ENCODE results near the gene NEURL3. TPM values are rescaled to one million over a fixed set of nuclear protein-coding genes. Genes with fewer than 3 reads are reported as not detected.

Gene NEURL3
- total and polyA plus RNA-seq, 2 donors (not counting 1 experiment from before 2014, with no cell fraction given) = not detected

GRCh38 chr2:96547203-96547641 is 42.1 kb upstream of the NEURL3 start:
- ATAC-seq (ENCODE audit: low read depth) = no peak
- intact Hi-C loops (cut with micrococcal nuclease) = no loop called here
- Histone ChIP-seq H3K9me3 (ENCODE audit: control extremely low read depth in 1 of 3, control insufficient read depth in 2 of 3, insufficient read depth in 1 of 3, low read length in 2 of 3) (no peaks in the 10 kb centered on the region), H3K9ac (ENCODE audit: low read length) (no peak overlapping the region), H3K4me1 (ENCODE audit: control insufficient read depth in 2 of 2, insufficient read depth in 2 of 2, low read length in 2 of 2) (peaks cover 0 to 4% of the 10 kb centered on the region in 2 donors), H3K27ac (ENCODE audit: low read length in 2 of 2) (no peak overlapping the region), H4K20me1 (ENCODE audit: control insufficient read depth, insufficient read depth, low read length, poor library complexity, severe bottlenecking) (peaks cover 45% of the 10 kb centered on the region), H3K27me3 (replicated peaks in 1 of 4; ENCODE audit: control extremely low read depth in 1 of 4, control insufficient read depth in 3 of 4, insufficient read depth in 4 of 4, low read length in 3 of 4) (no peaks in the 10 kb centered on the region), H3K4me3 (ENCODE audit: control extremely low read depth in 1 of 5, extremely low read depth in 1 of 5, insufficient read depth in 1 of 5, low read depth in 2 of 5, low read length in 4 of 5) (no peak overlapping the region), H3K79me2 (ENCODE audit: control insufficient read depth, insufficient read depth, low read length) (peaks cover 23% of the 10 kb centered on the region), H3K4me2 (replicated peaks; ENCODE audit: low read depth, low read length, poor library complexity, severe bottlenecking) (no peak overlapping the region), H3K36me3 (replicated peaks in 1 of 2; ENCODE audit: control extremely low read depth in 1 of 2, control insufficient read depth in 1 of 2, extremely low read depth in 1 of 2, insufficient read depth in 2 of 2, low read length in 1 of 2) (peaks cover 0 to 48% of the 10 kb centered on the region in 2 experiments), H2AFZ (ENCODE audit: insufficient read depth, low read depth, low read length, poor library complexity, severe bottlenecking) (no peak overlapping the region)
- POLR2A ChIA-PET = no interaction called here
- CTCF ChIA-PET = interaction anchor here (1.7 to 2.5 kb wide), 2 partner anchors 10 to 38 kb away, joined by 5 to 9 read pairs; no protein-coding TSS in a partner anchor
- no peak for TF ChIP-seq EZH2 (IDR thresholded peaks at IDR 0.05; ENCODE audit: borderline replicate concordance, insufficient read depth, low read depth, low read length, poor library complexity, severe bottlenecking)
- TF ChIP-seq, protein P1, sequence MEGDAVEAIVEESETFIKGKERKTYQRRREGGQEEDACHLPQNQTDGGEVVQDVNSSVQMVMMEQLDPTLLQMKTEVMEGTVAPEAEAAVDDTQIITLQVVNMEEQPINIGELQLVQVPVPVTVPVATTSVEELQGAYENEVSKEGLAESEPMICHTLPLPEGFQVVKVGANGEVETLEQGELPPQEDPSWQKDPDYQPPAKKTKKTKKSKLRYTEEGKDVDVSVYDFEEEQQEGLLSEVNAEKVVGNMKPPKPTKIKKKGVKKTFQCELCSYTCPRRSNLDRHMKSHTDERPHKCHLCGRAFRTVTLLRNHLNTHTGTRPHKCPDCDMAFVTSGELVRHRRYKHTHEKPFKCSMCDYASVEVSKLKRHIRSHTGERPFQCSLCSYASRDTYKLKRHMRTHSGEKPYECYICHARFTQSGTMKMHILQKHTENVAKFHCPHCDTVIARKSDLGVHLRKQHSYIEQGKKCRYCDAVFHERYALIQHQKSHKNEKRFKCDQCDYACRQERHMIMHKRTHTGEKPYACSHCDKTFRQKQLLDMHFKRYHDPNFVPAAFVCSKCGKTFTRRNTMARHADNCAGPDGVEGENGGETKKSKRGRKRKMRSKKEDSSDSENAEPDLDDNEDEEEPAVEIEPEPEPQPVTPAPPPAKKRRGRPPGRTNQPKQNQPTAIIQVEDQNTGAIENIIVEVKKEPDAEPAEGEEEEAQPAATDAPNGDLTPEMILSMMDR (IDR thresholded peaks at IDR 0.05) = no peak
- WGBS (ENCODE audit: insufficient coverage) = 90% methylated on average over 4 of the region's 7 CpGs
- Mint-ChIP-seq H3K27me3 (no peaks in the 10 kb centered on the region), H3K4me1 (peaks cover 27% of the 10 kb centered on the region), H3K27ac (peak overlapping the region; percentile 20), H3K9me3 (ENCODE audit: insufficient read depth) (no peaks in the 10 kb centered on the region), H3K4me3 (no peak overlapping the region)
- no peak for DNase-seq

- H3K4me2 ChIP-seq (replicated peaks; ENCODE audit: low read depth, low read length, poor library complexity, severe bottlenecking) = no peak overlapping the region
- 25% methylated on average over 2 of the region's 8 CpGs for WGBS (ENCODE audit: insufficient coverage)
- no peak for DNase-seq
- ChIA-PET CTCF (no interaction called here), POLR2A (no interaction called here)
- intact Hi-C loops (cut with micrococcal nuclease) = no loop called here
- no peak overlapping the region for H3K27ac ChIP-seq (ENCODE audit: low read length in 2 of 2)
- peaks cover 27% of the 10 kb centered on the region for H3K79me2 ChIP-seq (ENCODE audit: control insufficient read depth, insufficient read depth, low read length)
- H3K27me3 ChIP-seq (replicated peaks in 1 of 4; ENCODE audit: control extremely low read depth in 1 of 4, control insufficient read depth in 3 of 4, insufficient read depth in 4 of 4, low read length in 3 of 4) = no peaks in the 10 kb centered on the region
- Mint-ChIP-seq H3K27ac (no peak overlapping the region), H3K4me3 (no peak overlapping the region), H3K27me3 (no peaks in the 10 kb centered on the region), H3K4me1 (peaks cover 27% of the 10 kb centered on the region), H3K9me3 (ENCODE audit: insufficient read depth) (no peaks in the 10 kb centered on the region)
- TF ChIP-seq, protein P1 (IDR thresholded peaks at IDR 0.05) = no peak
- H3K4me1 ChIP-seq (ENCODE audit: control insufficient read depth in 2 of 2, insufficient read depth in 2 of 2, low read length in 2 of 2) = peaks cover 0 to 4% of the 10 kb centered on the region in 2 donors
- H3K9ac ChIP-seq (ENCODE audit: low read length) = no peak overlapping the region
- H3K36me3 ChIP-seq (replicated peaks in 1 of 2; ENCODE audit: control extremely low read depth in 1 of 2, control insufficient read depth in 1 of 2, extremely low read depth in 1 of 2, insufficient read depth in 2 of 2, low read length in 1 of 2) = peaks cover 0 to 49% of the 10 kb centered on the region in 2 experiments
- no peak overlapping the region for H2AFZ ChIP-seq (ENCODE audit: insufficient read depth, low read depth, low read length, poor library complexity, severe bottlenecking)
- H4K20me1 ChIP-seq (ENCODE audit: control insufficient read depth, insufficient read depth, low read length, poor library complexity, severe bottlenecking) = peaks cover 49% of the 10 kb centered on the region
- ATAC-seq (ENCODE audit: low read depth) = no peak
- H3K9me3 ChIP-seq (ENCODE audit: control extremely low read depth in 1 of 3, control insufficient read depth in 2 of 3, insufficient read depth in 1 of 3, low read length in 2 of 3) = no peaks in the 10 kb centered on the region
- no peak overlapping the region for H3K4me3 ChIP-seq (ENCODE audit: control extremely low read depth in 1 of 5, extremely low read depth in 1 of 5, insufficient read depth in 1 of 5, low read depth in 2 of 5, low read length in 4 of 5)
Observed at GRCh38 chr2:96546797-96547196, 41.6 kb upstream of the NEURL3 start.

Measured in B cell (primary cell).